Fibroblast of skin of left quadriceps (primary cell): ENCODE measurements around the gene ADPRHL1.
A peak's percentile ranks its signal among the peaks of the same experiment; 100 is the strongest.

Experiments used
- DNase-seq, 2 experiments: peaks; one replicate each; pipeline ENCODE4 v3.0.0-alpha.2; 2013; ENCODE audit warnings: low read depth in 2 of 2

The ADPRHL1 gene

DNA sequence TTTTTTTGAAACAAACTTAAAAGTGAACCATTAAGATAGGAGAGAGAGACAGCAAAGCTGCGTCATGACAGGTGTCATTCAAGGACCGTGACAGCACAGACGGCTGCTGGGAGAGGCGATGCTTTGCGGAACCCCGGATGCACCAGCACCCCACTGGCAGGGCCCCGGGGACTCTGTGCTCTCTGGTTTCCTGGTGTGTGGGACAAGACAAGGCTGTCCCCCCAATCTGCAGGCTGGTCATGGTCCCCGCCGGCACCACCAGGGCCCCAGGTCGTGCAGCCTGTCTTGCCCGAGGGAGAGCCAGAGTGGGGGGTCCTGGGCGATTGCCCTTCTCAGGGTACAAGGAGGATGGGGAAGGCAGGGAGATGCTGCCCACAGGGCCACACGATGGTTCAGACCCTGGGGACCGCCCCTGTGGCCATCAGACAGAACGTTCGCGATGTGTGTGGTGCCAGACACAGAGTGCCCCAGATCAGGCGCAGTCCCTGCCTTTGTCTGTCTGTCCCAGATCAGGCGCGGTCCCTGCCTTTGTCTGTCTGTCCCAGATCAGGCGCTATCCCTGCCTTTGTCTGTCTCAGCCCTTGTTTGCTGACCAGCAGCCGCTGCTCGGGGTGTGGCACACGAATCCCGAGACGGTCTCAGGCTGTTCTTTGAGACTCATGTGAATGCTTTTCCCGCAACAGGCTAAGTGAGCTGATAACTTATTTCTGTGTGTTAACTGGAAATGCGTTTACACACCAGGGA, 36.1 kb downstream of the ADPRHL1 start:
- DNase-seq: no peak

- no peak for DNase-seq
Measured at GRCh38 chr13:113415825-113416224, 37.5 kb downstream of the ADPRHL1 start.

DNA sequence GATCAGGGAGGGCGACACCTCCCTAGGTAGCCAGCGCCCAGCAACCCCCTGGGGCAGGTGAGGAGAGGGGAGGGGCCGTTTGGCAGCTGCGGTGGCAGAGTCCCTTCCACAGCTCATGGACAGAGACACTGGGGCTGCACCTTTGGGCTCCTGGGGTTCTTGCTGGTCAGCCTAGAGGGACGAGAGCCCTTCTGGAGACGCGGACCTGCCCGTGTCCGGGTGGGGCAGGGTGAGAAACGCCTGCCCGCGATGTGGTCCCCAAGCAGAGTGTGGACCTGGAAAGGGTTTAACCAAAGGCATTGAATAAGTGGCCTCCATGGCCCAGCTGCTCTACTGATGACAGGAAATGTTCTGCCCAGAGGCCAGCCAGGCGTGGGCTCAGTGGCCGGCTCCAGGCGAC, 38.3 kb downstream of the ADPRHL1 start:
- no peak for DNase-seq

DNA sequence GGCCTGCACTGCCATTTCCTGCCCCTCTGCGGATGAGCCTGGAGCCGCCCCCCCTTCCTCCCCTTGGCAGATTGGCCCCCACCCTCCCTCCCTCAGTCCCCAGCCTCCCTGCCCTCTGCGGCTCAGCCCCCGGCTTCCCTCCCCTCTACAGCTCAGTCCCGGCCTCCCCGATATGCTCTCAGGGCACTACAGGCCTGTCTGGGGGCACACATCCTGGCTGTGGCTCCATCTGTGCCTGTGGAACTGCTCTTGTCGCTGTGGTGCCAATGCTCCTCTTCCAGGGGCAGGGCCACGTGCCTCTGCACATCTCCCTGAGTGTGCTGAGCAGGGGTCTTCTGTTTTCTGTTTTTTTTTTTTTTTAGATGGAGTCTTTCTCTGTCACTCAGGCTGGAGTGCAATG, 39.0 kb downstream of the ADPRHL1 start:
- no peak for DNase-seq

DNA sequence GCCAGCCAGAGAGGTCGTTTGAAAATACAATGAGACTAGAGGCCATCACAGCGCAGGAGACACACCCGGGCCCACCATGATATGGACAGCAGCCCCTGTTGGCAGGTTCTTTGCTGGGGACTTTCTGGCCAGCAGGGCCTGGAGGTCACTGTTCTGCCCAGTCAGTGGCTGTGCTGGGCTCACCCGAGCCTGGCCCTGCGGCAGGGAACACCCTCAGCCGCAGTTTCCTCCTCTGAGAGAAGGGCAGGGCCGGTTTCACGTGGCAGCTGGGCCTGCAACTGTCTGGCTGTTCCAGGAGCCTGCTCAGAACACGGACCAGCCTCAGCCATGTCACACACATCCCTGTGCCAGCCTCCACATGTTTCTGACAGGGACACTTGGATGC, 39.4 kb downstream of the ADPRHL1 start:
- no peak for DNase-seq

- DNase-seq: no peak
Measured at GRCh38 chr13:113413178-113413897, 40.0 kb downstream of the ADPRHL1 start.

- DNase-seq: no peak
Measured at GRCh38 chr13:113412440-113412839, 40.8 kb downstream of the ADPRHL1 start.

DNA sequence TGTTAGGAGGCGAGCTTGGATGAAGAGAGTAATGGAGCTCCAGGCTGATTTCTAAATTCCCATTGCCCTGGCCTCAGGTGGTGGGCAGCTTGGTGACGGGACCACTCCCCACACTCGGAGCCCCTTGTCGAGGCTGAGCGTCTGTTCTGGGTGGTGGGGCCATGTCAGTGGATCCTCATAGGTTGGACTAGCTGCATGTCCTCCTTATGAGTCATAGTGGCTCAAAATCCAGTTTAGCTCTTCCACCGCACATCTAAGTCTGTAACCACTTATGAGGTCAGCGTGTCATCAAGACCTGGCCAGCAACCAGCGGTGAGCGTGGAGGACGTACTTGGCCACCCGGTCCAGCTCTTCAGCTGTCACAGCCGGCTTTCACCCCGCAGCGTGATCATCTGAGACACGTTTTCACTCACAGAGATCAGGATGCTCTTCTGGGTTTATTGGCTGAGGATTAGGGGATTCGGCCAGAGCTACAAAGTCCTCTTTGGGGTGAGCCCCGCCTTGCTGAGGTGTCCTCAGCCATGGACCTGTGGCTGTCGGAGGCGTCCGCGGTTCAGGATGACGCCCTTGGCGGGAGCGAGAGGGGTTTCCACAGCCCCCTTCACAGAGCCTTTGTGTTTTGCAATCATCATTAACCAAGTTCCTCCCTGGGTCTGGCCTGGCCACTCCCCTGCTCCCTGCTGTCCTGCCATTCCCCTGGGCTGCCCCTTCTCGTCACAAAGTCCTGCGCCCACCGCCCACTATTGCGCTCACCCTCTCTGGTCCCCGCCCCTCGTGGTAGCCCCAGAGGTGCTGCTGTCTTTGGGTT, 41.9 kb downstream of the ADPRHL1 start:
- peak; percentile 58 to 63 for DNase-seq

- no peak for DNase-seq
Measured at GRCh38 chr13:113410472-113411201, 42.7 kb downstream of the ADPRHL1 start.

DNA sequence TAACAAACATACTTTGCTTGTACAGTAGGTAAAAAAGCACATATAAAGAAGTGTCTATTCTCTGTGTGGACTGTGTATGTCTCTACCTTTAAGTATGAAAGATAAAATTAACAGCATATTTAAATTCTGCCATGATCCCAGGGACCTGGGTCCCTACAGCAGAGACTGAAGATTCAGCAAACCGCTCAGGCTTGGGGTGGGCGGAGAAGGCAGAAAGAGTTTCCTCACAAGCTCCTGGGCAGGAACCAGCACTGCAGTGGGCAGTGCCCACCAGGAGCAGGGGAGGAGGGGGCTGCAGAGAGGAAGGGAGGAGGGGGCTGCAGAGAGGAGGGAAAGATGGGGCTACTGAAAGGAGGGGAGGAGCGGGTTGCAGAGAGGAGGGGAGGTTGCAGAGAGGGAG, 44.7 kb downstream of the ADPRHL1 start:
- no peak for DNase-seq

- no peak for DNase-seq
Measured at GRCh38 chr13:113407531-113408393, 45.5 kb downstream of the ADPRHL1 start.

DNA sequence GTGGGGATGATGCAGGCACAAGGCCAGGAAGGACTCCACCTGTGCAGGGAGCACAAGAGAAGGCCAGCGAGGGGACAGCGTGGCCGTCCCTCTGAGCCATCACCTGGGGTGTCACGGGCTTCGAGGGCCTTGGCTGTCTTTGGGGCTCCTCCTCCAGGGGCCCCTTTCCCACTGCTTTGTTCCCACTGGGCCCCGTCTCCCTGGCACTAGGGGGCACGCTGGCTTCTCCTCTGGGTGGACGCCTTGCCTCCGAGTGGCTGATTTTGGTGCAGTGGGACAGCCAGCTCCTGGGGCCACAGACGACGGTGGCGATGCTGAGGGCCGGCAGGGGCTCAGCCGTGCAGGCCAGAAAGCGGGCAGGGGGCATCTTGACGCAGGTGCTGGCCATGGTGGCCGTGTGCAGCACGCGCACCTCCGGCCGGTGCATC, 46.2 kb downstream of the ADPRHL1 start:
- DNase-seq: no peak

DNA sequence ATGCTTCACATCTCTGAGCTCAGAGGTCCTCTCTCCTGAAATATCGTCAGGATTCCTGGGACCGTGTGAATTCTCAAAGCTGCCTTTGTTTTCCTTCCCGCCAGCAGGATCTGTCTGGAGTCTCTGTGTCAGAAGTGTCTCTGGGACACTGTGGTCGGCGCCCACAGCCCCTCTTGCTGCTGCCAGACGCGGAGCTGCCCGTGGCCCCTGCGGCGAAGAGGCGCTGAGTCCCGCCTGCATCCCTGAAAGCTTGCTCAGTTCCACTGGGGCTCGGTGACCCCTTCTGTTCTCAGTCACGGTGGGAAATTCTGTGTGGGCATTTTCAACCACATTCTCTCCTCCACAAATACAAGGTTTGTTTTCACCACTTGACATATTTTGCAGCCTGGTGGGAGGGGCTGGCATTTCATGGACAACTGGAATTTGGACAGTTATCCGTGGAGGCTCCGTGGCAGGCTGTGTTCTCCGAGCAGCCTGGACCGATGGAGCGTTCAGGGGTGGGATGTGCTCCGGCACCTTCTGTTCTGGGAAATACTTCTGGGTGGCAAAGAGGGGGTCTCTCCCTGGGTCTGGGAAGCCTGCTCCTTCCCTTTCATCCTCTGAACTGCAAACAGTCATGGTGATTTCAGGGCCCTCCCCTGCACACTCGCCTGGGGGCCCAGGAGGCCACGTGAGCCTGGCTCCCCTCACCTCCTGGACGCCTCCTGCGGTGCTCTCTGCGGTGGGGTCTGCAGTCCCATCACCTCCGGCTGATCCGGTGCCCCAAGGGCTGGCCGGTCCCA, 46.8 kb downstream of the ADPRHL1 start:
- no peak for DNase-seq

DNA sequence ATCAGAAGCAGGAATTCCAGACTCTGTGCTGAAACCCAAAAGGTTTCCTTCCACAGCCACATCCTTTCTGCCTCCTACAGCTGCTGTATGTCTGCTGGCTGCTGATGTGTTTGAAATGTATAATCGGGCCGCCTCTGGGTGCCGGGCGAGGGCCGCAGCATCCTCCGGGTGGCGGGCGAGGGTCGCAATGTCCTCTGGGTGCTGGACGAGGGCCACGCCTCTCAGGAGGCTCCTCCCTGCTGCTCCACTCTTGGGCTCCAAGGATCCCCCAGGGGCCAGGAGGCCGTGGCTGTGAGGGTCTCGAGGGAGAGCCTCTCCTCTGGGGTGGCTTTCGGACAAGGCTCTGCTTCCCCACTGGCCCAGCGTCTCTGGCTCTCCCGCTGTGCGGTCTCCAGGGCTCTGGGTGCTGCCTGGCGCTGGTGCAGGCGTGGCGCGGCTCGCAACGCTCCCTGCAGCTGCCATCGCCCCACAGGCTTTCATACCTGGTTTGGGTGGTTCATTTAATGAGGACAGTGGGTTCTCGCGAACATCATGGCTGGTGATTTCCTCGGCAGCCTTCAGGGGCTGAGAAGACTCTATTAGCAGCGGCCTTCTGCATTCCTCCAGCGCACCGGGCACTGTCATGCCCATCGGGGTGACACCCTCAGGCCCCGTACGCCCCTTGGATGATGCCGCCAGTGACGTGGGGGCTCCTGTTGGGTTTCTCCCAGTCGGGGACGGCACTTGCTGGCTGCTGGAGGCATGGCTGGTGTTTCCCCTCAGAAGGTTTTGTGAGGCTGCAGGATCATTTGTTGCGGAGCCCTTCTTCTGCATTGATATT, 47.6 kb downstream of the ADPRHL1 start:
- no peak for DNase-seq

- DNase-seq: no peak
Measured at GRCh38 chr13:113404723-113405471, 48.4 kb downstream of the ADPRHL1 start.

DNA sequence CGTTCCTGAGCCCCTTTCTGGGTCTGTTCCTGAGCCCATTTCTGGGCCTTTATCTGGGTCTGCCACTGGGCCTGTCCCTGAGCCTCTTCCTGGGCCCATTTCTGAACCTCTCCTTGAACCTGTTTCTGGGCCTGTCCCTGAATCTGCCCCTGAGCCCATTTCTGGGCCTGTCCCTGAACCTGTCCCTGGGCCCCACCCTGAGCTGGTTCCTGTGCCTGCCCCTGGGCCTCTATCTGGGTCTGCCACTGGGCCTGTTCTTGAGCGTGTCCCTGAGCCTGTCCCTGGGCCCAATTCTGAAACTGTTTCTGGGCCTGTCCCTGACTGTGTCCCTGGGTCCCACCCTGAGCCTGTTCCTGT, 48.9 kb downstream of the ADPRHL1 start:
- no peak for DNase-seq

- no peak for DNase-seq
Measured at GRCh38 chr13:113403255-113404104, 49.8 kb downstream of the ADPRHL1 start.
